Natural killer cell treated with Interleukin-12 subunit alpha and Interleukin-12 subunit beta and Interleukin-15 and Interleukin-18, amount 100 ng/mL, for 72 hours (primary cell): ENCODE measurements around the gene IQSEC3. TPM values are rescaled to one million over a fixed set of nuclear protein-coding genes. Genes with fewer than 3 reads are reported as not detected.
A peak's percentile ranks its signal among the peaks of the same experiment; 100 is the strongest.

Experiments used
- ATAC-seq, 2 donors: fragments of 150-1000 bp; cut with Tn5 transposase in 1 of 2; sonication (Bioruptor Pico), chemical (Tn5 transposase) in 1 of 2; 2 replicates each; pipeline ENCODE4 v1.10.0; 2021
- DNase-seq: peaks from one replicate; pipeline ENCODE4 v3.0.0; 2022; ENCODE audit warnings: low spot score
- H3K27ac Mint-ChIP-seq, 2 donors: 1 replicate in 1 of 2; 2 replicates in 1 of 2; pipeline ENCODE4 v1.8.0; 2022; ENCODE audit warnings: mixed read lengths in 2 of 2, mild to moderate bottlenecking in 1 of 2, moderate library complexity in 1 of 2
- H3K27me3 Mint-ChIP-seq, 2 donors: 1 replicate in 1 of 2; 2 replicates in 1 of 2; pipeline ENCODE4 v1.8.0; 2022; ENCODE audit warnings: mixed read lengths in 2 of 2
- H3K36me3 Mint-ChIP-seq: one replicate; pipeline ENCODE4 v1.8.0; 2022; ENCODE audit warnings: mixed read lengths
- H3K4me1 Mint-ChIP-seq, 2 donors: 1 replicate in 1 of 2; 2 replicates in 1 of 2; pipeline ENCODE4 v1.8.0; 2022; ENCODE audit warnings: low read depth in 2 of 2, mixed read lengths in 2 of 2, mild to moderate bottlenecking in 1 of 2
- H3K4me3 Mint-ChIP-seq: one replicate; pipeline ENCODE4 v1.8.0; 2022; ENCODE audit warnings: mixed read lengths
- H3K9me3 Mint-ChIP-seq: 2 replicates; pipeline ENCODE4 v1.8.0; 2022; ENCODE audit warnings: mixed read lengths
- total RNA-seq, 2 donors: library from RNA; stranded (reverse); gene quantifications; one replicate each; pipeline ENCODE4 v1.2.3, GENCODE V29; 2022

The IQSEC3 gene
- total RNA-seq, 2 donors from 2014 or later, result 0.22 to 1.1 TPM

DNA sequence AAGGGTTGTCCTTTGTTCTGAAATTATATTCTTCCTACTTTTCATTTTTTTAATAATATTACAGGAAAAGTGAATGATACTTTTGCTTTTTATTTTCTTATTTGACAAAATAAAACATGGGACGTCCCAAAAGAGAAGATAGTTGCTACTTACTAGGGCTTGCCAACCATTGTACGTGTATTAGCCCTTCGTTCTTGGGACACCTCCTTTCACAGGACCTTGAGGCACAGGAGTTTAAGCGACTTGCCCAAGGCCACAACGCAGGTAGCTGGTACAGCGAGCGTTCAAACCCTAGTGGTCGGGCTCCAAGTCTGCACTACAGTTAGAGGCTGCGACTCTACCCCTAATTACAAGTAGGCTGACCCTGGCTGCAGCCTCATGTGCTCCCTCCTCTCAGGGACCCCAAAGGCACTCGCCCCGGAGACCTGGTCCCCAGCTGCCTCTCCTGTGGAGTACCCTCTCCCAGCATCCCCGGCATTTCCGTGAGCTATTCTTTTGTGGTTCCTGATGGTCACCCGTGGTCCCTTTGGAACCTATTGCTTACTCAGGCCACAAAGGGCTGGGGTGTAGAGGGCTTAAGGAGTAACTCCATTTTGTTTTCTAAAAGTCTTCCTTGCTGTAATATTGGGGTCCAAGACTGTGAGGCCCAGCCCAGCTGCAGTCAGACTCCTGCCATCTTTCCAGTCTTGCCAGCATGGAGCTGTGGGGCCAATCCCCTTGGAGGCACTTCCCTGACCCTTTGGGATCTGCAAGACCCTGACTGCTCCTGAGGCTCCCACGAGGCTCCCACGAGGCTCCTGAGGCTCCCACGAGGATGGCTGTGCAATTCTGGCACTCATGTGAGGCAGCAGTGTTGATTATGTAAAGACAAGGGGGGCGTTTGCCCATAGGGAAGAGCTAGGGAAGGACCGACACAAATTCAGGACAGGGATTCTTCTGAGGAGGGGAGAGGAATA lies 49.7 kb downstream of the IQSEC3 start:
- no peaks in the 10 kb centered on the region for H3K9me3 Mint-ChIP-seq
- H3K4me3 Mint-ChIP-seq, result no peak overlapping the region
- H3K4me1 Mint-ChIP-seq, result no peaks in the 10 kb centered on the region
- DNase-seq, result no peak
- H3K36me3 Mint-ChIP-seq, result no peaks in the 10 kb centered on the region
- ATAC-seq, result no peak
- H3K27ac Mint-ChIP-seq, result no peak overlapping the region
- H3K27me3 Mint-ChIP-seq, result peaks cover 22 to 39% of the 10 kb centered on the region in 2 donors

DNA sequence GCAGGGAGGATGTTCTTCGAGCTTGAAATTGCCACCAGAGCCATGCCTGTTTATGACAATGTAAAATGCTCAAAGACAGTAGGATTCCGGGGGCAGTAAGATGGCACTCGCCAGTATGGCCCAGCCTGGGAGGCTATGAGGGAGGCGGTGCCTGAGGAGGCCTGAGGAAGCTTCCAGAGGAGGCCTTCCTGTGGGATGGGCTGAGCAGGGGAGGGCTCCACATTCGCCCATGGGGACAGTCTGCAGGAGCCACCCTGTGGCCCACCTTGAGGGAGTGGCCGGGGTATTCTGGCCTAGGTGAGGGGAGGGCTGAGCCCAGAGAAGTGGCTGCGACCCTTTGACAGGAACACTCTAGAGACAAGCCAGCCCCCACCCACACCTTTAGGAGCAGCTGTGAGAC lies 50.7 kb downstream of the IQSEC3 start:
- H3K4me3 Mint-ChIP-seq, result no peak overlapping the region
- H3K27me3 Mint-ChIP-seq, result peaks cover 22 to 34% of the 10 kb centered on the region in 2 donors
- H3K27ac Mint-ChIP-seq, result no peak overlapping the region
- no peaks in the 10 kb centered on the region for H3K4me1 Mint-ChIP-seq
- H3K9me3 Mint-ChIP-seq, result no peaks in the 10 kb centered on the region
- peak in 1 of 2 donors; percentile 26 for ATAC-seq
- no peak for DNase-seq
- no peaks in the 10 kb centered on the region for H3K36me3 Mint-ChIP-seq

DNA sequence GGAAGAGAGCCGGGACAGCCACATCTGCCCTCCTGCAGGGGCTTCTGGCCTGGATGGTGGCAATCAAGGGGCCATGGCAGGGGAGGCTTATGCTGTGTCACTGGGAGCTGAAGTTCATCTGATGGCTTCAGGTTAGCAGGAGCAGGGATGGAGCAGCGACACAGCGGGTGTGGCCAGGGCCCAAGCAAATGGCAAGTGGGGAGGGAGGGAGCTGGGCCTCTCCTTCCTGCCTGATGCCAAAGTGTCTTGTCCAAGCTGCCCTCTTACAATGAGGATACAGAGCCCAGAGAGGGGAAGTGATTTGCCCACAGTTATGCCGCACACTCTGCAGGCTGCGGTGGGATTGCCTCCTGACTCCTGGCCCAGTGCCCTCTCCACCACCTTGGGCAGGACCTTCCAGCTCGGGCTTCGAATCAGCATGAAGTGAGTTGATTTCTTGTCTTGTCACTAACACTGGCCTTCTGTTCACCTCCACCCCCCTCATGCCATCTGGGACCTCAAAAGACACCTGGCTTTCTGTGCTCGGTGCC lies 51.3 kb downstream of the IQSEC3 start:
- Mint-ChIP-seq H3K27me3 (peaks cover 23 to 34% of the 10 kb centered on the region in 2 donors), H3K4me1 (no peaks in the 10 kb centered on the region), H3K36me3 (no peaks in the 10 kb centered on the region), H3K27ac (no peak overlapping the region), H3K9me3 (no peaks in the 10 kb centered on the region), H3K4me3 (no peak overlapping the region)
- ATAC-seq (no peak), DNase-seq (no peak)

DNA sequence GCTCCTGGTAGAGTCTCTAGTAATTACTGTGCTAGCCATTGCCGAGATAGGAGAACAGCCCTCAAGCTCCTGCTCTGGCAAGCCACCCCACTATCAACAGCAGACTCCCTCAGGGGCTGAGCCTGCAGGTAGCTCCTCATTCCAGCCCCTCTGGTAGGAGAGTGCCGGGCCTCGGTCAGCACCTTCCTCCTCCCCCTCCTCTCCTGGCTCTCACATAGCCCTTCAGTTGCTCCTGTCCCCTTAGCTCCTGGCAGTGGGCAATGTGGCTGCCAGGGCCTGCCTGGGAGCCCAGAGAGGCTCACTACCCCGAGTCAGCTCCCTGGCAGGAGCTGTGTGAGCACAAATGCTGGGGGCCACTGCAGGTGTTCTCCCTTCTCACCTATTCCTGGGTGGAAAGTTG lies 52.0 kb downstream of the IQSEC3 start:
- Mint-ChIP-seq H3K36me3 (no peaks in the 10 kb centered on the region), H3K27me3 (peaks cover 20 to 27% of the 10 kb centered on the region in 2 donors), H3K9me3 (no peaks in the 10 kb centered on the region), H3K27ac (no peak overlapping the region), H3K4me3 (no peak overlapping the region), H3K4me1 (no peaks in the 10 kb centered on the region)
- no peak for ATAC-seq
- DNase-seq, result no peak

DNA sequence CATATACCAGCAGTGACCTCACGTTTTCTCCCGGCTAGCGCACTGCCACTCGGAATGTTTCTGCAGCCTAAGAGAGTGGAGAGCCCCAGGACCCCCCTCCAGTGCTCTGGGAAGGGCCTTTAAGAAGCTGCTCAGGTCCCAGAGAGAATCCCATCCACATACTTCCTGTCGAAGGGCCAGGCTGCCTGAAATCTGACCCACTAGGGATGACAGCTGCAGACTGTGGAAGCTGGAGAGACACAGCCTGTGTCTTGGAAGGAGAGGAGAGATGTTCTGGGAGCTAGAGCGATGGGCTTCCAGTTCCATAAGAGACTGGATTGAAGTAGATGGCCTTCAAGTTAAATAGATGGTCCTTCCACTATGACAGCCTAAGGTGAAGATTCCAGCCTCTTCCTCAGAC lies 54.4 kb downstream of the IQSEC3 start:
- Mint-ChIP-seq H3K27me3 (peaks cover 6 to 14% of the 10 kb centered on the region in 2 donors), H3K27ac (no peak overlapping the region), H3K9me3 (no peaks in the 10 kb centered on the region), H3K36me3 (no peaks in the 10 kb centered on the region), H3K4me3 (no peak overlapping the region), H3K4me1 (no peaks in the 10 kb centered on the region)
- ATAC-seq (no peak), DNase-seq (no peak)

DNA sequence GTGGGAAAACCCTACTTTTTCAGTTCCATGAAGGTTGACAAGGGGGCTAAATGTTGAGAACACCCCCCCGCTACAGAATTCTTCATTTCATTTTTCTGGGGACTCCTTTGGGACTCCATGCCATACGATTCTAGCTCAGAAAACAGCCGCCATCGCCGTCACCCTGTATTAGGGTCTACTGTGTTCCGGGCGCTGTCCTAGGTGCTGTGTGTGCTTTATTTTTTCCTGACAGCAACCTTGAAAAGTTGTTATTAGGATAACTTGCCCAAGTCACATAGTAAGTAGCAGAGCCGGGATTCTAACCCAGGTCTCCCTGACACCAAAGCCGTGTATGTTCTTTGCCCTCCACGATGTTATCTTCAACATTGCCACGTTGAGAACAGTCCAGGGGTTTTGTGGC lies 55.1 kb downstream of the IQSEC3 start:
- Mint-ChIP-seq H3K9me3 (no peaks in the 10 kb centered on the region), H3K4me3 (no peak overlapping the region), H3K4me1 (no peaks in the 10 kb centered on the region), H3K27ac (no peak overlapping the region), H3K36me3 (no peaks in the 10 kb centered on the region), H3K27me3 (peaks cover 6 to 11% of the 10 kb centered on the region in 2 donors)
- ATAC-seq (no peak), DNase-seq (no peak)

DNA sequence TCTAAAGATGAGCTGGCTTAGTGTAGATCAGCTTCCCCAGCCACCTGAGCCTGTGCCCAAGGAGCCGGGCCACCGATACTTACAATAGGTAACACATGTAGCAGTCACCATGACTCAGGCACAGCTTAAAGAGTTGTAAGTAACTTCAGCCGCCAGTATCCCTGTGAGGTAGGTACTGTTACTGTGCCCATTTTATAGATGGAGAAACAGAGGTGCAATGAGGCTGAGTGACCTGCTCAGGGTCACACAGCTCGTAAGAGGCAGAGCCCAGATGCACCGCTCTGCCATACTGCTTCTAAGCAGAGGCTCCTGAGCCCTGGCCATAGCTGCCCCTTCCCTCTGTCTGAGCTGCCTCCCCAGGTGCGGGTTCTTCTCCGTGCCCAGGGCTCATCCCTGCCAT lies 58.5 kb downstream of the IQSEC3 start:
- H3K4me3 Mint-ChIP-seq, result no peak overlapping the region
- H3K4me1 Mint-ChIP-seq, result no peaks in the 10 kb centered on the region
- DNase-seq, result no peak
- H3K27me3 Mint-ChIP-seq, result peaks cover 0 to 10% of the 10 kb centered on the region in 2 donors
- no peak overlapping the region for H3K27ac Mint-ChIP-seq
- H3K36me3 Mint-ChIP-seq, result no peaks in the 10 kb centered on the region
- no peak for ATAC-seq
- no peaks in the 10 kb centered on the region for H3K9me3 Mint-ChIP-seq

DNA sequence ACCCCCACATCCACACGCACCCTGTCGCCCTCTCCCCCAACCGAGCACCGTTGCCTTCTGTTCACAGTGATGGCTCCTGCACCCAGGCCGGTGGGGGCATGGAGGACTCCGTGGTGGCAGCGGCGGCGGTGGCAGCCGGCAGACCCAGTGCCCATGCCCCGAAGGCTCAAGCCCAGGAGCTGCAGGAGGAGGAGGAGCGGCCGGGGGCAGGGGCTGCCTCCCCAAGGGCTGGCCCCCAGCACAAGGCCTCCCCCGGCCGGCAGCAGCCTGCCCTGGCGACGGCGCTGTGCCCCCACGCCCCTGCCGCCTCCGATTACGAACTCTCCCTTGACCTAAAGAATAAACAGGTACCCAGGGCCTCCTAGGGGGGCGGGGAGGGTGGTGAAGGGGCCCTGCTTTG lies 59.0 kb downstream of the IQSEC3 start:
- ATAC-seq (no peak), DNase-seq (no peak)
- Mint-ChIP-seq H3K27me3 (peaks cover 0 to 8% of the 10 kb centered on the region in 2 donors), H3K4me1 (no peaks in the 10 kb centered on the region), H3K27ac (no peak overlapping the region), H3K4me3 (no peak overlapping the region), H3K9me3 (no peaks in the 10 kb centered on the region), H3K36me3 (no peaks in the 10 kb centered on the region)

DNA sequence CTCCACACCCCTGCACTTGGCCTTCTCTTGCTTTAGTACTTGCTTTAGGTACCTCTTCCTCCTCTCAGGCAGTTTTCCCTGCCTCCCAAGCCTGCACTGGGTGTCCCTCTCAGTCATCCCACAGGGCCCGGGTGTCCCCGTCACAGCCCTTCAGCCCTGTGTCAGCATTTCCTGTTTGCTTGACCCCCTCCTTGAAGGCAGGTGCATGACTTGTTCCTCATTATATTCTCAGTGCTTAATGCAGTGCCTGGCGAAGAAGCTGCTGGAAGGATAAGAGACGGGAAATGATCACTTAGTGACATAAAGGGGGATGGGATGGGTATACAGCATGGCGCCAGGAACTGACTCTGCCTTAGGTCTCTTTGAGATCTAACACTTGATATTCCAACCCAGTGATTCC lies 61.5 kb downstream of the IQSEC3 start:
- ATAC-seq, result no peak
- Mint-ChIP-seq H3K27me3 (peaks cover 6 to 15% of the 10 kb centered on the region in 2 donors), H3K4me1 (no peaks in the 10 kb centered on the region), H3K4me3 (no peak overlapping the region), H3K27ac (no peak overlapping the region), H3K9me3 (no peaks in the 10 kb centered on the region), H3K36me3 (no peaks in the 10 kb centered on the region)
- no peak for DNase-seq

DNA sequence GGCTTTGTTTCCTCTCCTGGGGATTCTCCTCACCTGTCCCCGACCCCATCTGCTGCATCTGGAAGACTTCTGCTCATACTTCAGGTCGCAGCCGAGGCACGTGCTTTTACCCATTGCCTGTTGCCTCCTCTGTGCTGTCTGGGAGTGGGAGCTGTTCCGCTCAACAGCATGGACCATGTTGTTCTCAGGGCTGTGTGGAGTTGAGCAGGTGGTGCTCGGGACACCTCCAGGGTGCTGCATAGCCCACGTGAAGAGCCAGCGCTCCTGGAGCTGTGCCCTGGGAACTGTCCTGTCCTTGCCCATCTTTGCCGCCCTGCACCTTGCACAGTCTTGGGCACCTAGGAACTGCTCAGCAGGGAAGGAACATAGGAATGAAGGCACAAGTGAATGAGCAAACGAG lies 62.4 kb downstream of the IQSEC3 start:
- H3K9me3 Mint-ChIP-seq, result no peaks in the 10 kb centered on the region
- no peak overlapping the region for H3K4me3 Mint-ChIP-seq
- peaks cover 6 to 24% of the 10 kb centered on the region in 2 donors for H3K27me3 Mint-ChIP-seq
- no peak overlapping the region for H3K27ac Mint-ChIP-seq
- DNase-seq, result no peak
- no peaks in the 10 kb centered on the region for H3K4me1 Mint-ChIP-seq
- H3K36me3 Mint-ChIP-seq, result no peaks in the 10 kb centered on the region
- ATAC-seq, result peak in 1 of 2 donors; percentile 12

DNA sequence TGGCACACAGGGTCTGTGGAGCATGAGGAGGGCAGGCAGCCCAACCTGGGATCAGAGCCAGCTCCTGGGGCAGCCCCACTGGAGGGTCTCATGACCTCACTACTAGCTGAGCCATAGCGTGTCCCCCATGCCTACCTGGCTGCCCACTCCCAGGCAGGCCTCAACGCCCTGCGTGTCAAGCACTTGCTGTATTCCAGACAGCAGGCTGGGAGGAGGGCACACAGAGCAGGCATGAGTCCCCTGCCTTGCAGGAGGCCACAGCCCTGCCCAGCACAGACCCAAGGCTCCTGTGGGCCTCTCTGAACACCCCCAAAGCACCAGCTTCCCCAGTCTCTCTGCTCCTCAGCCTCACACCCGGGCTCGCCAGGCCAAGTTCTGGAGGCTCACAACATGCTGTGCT lies 64.0 kb downstream of the IQSEC3 start:
- Mint-ChIP-seq H3K4me1 (no peaks in the 10 kb centered on the region), H3K27me3 (peaks cover 6 to 26% of the 10 kb centered on the region in 2 donors), H3K9me3 (no peaks in the 10 kb centered on the region), H3K4me3 (no peak overlapping the region), H3K27ac (no peak overlapping the region), H3K36me3 (no peaks in the 10 kb centered on the region)
- DNase-seq, result no peak
- ATAC-seq, result no peak

DNA sequence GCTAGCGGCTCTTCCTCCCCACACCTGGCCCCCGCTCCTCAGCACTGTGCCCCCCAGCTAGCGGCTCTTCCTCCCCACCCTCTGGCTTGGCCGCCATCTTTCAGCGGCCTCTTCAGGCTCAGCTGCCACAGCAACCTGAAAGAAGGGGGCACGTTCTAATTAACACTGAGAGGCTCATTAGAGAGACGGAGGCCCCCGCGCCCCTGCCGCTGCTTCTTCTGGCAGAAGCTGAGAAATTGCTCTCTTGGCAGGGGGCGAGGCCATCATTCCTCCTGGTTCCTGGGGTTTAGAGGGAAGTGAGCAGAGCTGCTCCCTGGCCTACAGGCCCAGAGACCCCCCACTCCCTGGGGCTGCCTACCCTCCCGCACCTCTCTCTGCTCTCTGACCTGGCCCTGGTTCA lies 64.4 kb downstream of the IQSEC3 start:
- no peaks in the 10 kb centered on the region for H3K4me1 Mint-ChIP-seq
- no peaks in the 10 kb centered on the region for H3K9me3 Mint-ChIP-seq
- no peak for DNase-seq
- no peaks in the 10 kb centered on the region for H3K36me3 Mint-ChIP-seq
- no peak overlapping the region for H3K27ac Mint-ChIP-seq
- H3K4me3 Mint-ChIP-seq, result no peak overlapping the region
- peaks cover 6 to 26% of the 10 kb centered on the region in 2 donors for H3K27me3 Mint-ChIP-seq
- no peak for ATAC-seq

DNA sequence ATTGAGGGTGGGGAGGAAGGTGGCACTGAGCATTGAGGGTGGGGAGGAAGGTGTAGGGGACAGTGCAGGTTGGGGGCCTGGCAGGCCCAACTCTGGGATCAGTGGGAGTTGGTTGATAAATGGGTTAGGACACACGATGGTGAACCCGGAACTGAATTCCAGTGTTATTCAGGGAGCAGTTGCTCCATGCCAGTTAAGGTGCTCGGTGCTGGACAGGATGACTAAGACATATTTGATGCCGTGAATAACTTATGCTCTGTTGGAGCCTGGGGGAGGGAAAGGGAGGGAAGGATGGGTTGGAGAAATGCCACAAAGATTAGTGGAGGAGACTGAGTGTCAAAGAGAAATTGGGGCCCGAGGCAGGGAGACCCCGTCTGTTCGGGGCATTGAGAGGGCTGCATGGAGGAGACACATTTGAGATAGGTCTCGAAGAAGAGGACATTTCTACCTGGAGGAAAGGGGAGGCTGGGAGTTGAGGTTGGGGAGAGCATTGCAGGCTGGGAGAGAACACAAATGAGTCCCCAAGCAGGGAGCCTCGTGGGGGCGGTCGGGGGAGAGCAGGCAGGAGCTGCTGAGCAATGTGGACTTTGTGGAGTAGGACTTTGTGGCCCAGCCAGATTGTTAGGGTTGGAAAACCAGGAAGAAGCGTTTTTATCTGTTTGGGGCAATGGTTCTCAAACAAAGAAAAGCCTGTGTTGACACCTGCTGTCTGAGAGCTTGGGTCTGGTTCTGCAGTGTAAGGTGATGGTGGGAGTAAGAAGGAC lies 65.3 kb downstream of the IQSEC3 start:
- H3K9me3 Mint-ChIP-seq, result no peaks in the 10 kb centered on the region
- no peak for DNase-seq
- no peaks in the 10 kb centered on the region for H3K4me1 Mint-ChIP-seq
- peaks cover 6 to 26% of the 10 kb centered on the region in 2 donors for H3K27me3 Mint-ChIP-seq
- no peak overlapping the region for H3K4me3 Mint-ChIP-seq
- no peak overlapping the region for H3K27ac Mint-ChIP-seq
- H3K36me3 Mint-ChIP-seq, result no peaks in the 10 kb centered on the region
- no peak for ATAC-seq
